SJSA1 (cell line): ENCODE results near the gene CA9. TPM values are rescaled to one million over a fixed set of nuclear protein-coding genes. Genes with fewer than 3 reads are reported as not detected.
"Not testable (repeated sequence)": the region's sequence is repeated elsewhere in the genome, so short reads cannot be mapped to it uniquely, and the experiment has no call there.

Experiments used
- DNase-seq, 2 experiments: peaks; one replicate each; pipeline ENCODE4 v3.0.0-alpha.2; 2015 to 2020; ENCODE audit warnings: low spot score in 2 of 2, low read depth in 1 of 2
- H3K27ac ChIP-seq: fragments of 250-450 bp; sonication (Bioruptor Pico); 2 replicates; pipeline ENCODE4 v1.5.1; 2020; ENCODE audit warnings: mild to moderate bottlenecking, moderate library complexity
- H3K27me3 ChIP-seq: fragments of 250-450 bp; sonication (Bioruptor Pico); replicated peaks from 2 replicates; pipeline ENCODE4 v1.5.1; 2020; ENCODE audit warnings: mild to moderate bottlenecking, moderate library complexity
- H3K36me3 ChIP-seq: fragments of 250-450 bp; sonication (Bioruptor Pico); 2 replicates; pipeline ENCODE4 v1.5.1; 2020; ENCODE audit warnings: mild to moderate bottlenecking
- H3K4me1 ChIP-seq: fragments of 250-450 bp; sonication (Bioruptor Pico); replicated peaks from 2 replicates; pipeline ENCODE4 v1.6.1; 2021; ENCODE audit warnings: mild to moderate bottlenecking
- H3K4me3 ChIP-seq: fragments of 250-450 bp; sonication (Bioruptor Pico); 2 replicates; pipeline ENCODE4 v1.5.1; 2020; ENCODE audit warnings: mild to moderate bottlenecking
- H3K9me3 ChIP-seq: fragments of 250-450 bp; sonication (Bioruptor Pico); replicated peaks from 2 replicates; pipeline ENCODE4 v1.5.1; 2020; ENCODE audit warnings: mild to moderate bottlenecking
- total RNA-seq: library from RNA; depleted of rRNA; stranded (reverse); fragments of >200 nt; shearing (Covaris generic); gene quantifications from 2 replicates; pipeline ENCODE4 v1.2.3, GENCODE V29; 2014; rRNA removed

CA9 gene
- total RNA-seq, result not detected in 2 replicates

DNA sequence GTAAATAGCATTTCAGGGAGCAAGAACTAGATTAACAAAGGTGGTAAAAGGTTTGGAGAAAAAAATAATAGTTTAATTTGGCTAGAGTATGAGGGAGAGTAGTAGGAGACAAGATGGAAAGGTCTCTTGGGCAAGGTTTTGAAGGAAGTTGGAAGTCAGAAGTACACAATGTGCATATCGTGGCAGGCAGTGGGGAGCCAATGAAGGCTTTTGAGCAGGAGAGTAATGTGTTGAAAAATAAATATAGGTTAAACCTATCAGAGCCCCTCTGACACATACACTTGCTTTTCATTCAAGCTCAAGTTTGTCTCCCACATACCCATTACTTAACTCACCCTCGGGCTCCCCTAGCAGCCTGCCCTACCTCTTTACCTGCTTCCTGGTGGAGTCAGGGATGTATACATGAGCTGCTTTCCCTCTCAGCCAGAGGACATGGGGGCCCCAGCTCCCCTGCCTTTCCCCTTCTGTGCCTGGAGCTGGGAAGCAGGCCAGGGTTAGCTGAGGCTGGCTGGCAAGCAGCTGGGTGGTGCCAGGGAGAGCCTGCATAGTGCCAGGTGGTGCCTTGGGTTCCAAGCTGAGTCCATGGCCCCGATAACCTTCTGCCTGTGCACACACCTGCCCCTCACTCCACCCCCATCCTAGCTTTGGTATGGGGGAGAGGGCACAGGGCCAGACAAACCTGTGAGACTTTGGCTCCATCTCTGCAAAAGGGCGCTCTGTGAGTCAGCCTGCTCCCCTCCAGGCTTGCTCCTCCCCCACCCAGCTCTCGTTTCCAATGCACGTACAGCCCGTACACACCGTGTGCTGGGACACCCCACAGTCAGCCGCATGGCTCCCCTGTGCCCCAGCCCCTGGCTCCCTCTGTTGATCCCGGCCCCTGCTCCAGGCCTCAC, at the start of gene CA9:
Gene CA9, plus strand, starts transcription at position 797 of the 893 bp plus-strand sequence. Its CDS starts 32 bp downstream, at position 829.
- H3K36me3 ChIP-seq, result no peaks in the 10 kb centered on the region
- no peaks in the 10 kb centered on the region for H3K27me3 ChIP-seq
- H3K9me3 ChIP-seq, result no peaks in the 10 kb centered on the region
- no peak within 1 kb of the TSS for H3K27ac ChIP-seq
- H3K4me1 ChIP-seq, result no peaks in the 10 kb centered on the region
- no peak for DNase-seq
- H3K4me3 ChIP-seq, result no peak within 1 kb of the TSS

DNA sequence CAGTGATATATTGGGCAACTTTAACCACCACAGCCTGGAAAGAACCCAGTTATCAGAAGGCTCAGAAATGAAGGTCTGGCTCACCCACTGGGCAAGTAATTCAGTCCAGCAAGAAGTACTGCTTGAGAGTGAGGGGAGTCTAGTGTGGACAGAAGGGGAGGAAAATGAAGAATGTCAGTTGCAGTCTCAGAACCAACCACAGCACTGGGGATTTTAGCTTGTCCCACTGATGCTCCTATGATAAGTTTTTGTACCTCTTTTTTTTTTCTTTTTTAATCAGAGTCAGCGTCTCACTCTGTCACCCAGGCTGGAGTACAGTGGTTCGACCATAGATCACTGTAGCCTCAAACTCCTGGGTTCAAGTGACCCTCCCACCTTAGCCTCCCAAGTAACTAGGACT, 46.2 kb upstream of the CA9 start:
- H3K4me3 ChIP-seq, result no peak overlapping the region
- no peak for DNase-seq

DNA sequence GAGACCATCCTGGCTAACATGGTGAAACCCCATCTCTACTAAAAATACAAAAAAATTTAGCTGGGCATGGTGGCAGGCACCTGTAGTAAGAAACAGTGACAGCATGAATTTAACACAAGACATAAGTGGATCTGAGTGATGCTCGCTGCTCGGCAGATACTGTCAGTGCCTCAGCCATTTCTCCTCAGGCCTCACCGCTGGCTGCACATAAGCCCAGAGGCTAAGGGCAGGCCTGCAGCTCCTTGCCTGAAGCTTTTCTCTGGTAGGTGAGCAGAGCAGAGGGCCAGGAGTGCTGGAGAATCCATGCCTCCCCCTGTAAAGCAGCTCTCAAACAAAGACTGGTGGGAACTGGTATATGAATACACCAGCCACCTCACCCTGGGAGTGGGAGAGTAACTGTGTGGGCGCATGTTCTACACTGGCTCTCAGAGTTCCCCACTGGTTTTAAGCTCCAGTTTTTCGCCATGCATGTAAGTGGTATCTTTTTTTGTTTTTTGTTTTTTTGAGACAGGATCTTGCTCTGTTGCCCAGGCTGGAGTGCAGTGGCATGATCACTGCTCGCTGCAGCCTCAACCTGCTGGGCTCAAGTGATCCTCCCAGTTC, 45.2 kb upstream of the CA9 start:
- no peaks in the 10 kb centered on the region for H3K4me1 ChIP-seq
- no peaks in the 10 kb centered on the region for H3K27me3 ChIP-seq
- DNase-seq, result no peak
- H3K9me3 ChIP-seq, result no peaks in the 10 kb centered on the region
- no peaks in the 10 kb centered on the region for H3K36me3 ChIP-seq
- H3K27ac ChIP-seq, result no peak overlapping the region
- no peak overlapping the region for H3K4me3 ChIP-seq

More for the DNA sequence above, 46.2 kb upstream of the CA9 start:
- Histone ChIP-seq H3K36me3 (no peaks in the 10 kb centered on the region), H3K9me3 (no peaks in the 10 kb centered on the region), H3K4me1 (no peaks in the 10 kb centered on the region), H3K27me3 (no peaks in the 10 kb centered on the region), H3K27ac (no peak overlapping the region)

DNA sequence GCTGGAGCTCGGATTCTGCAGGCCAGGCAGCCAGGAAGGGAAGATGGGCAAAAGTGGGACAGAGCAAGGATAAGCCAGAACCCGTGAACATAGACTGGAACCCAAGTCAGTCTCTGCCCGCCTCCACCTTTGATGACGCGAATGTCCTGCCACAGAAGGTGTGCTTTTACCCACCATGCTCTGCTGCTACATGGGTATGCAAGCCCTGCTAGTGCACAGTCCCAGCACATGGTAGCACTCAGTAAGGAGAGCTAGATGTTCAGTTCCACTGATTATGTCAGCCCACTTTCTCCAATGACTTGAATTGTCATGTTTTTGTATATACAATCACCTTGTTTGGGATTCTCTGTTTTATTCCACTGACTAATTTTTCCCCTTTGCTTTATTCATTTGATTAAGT, 44.1 kb upstream of the CA9 start:
- H3K9me3 ChIP-seq, result no peaks in the 10 kb centered on the region
- H3K27me3 ChIP-seq, result no peaks in the 10 kb centered on the region
- H3K4me3 ChIP-seq, result no peak overlapping the region
- H3K36me3 ChIP-seq, result no peaks in the 10 kb centered on the region
- no peak overlapping the region for H3K27ac ChIP-seq
- DNase-seq, result no peak
- no peaks in the 10 kb centered on the region for H3K4me1 ChIP-seq

DNA sequence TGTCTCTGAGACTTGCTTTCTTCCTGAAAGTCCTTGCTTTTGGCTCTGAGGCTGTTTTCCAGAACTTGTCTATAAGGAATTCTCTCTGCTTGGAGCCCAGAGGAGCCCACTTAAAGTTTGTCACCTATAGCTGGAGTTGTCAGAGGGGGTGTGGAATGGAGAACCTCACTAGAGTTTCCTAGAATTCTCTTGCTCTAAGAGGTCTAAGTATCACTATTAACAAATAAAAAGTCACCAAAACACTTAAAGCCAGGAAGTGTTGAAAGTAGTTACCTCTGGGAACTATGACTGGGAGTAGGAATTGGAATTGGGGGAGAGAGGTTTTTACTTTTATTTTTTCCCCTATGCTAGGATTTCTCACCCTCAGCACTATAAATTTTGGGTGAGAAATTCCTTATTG, 38.0 kb upstream of the CA9 start:
- no peaks in the 10 kb centered on the region for H3K9me3 ChIP-seq

DNA sequence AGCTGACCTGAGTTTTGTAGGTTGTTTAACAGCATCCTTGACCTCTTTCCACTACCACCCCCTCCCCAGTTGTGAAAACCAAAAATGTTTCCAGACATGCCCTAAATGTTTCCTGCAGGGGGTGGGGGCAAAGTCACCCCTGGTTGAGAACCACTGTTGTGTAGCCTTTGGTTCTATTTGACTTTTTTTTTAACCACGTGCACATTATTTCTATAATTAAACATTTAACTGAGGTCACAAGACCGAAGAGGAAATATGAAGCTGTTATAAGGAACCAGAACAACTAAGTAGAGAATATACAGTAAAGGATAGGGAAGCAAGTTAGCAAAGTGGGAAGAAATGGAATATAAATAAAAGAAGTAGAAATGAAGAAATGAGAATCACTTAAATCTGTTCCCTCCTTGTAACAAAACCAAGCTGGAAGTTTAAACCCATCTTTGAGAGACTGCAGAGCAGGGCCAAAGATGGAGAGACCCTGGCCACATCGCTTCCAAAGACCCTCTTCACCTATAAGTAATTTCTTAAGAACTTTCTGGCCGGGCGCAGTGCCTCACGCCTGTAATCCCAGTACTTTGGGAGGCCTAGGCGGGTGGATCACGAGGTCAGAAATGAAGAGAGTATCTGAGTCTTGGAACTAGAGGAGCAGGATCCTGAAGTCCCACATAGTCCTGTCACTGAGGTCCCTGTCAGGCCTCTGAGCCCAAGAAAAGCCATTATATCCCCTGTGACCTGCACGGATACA, 37.4 kb upstream of the CA9 start:
- H3K4me3 ChIP-seq, result no peak overlapping the region
- H3K9me3 ChIP-seq, result no peaks in the 10 kb centered on the region
- no peaks in the 10 kb centered on the region for H3K27me3 ChIP-seq
- no peak for DNase-seq
- H3K4me1 ChIP-seq, result no peaks in the 10 kb centered on the region
- no peak overlapping the region for H3K27ac ChIP-seq
- H3K36me3 ChIP-seq, result no peaks in the 10 kb centered on the region

More for the DNA sequence above, 38.0 kb upstream of the CA9 start:
- Histone ChIP-seq H3K27ac (no peak overlapping the region), H3K36me3 (no peaks in the 10 kb centered on the region), H3K27me3 (no peaks in the 10 kb centered on the region), H3K4me3 (no peak overlapping the region), H3K4me1 (no peaks in the 10 kb centered on the region)
- no peak for DNase-seq

DNA sequence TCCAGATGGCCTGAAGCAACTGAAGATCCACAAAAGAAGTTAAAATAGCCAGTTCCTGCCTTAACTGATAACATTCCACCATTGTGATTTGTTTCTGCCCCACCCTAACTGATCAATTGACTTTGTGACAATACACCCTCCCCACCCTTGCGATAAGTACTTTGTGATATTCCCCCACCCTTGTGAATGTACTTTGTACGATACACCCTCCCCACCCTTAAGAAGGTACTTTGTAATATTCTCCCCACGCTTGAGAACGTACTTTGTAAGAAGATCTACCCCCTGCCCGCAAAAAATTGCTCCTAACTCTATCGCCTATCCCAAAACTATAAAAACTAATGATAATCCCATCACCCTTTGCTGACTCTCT, 36.9 kb upstream of the CA9 start:
- H3K4me3 ChIP-seq, H3K9me3 ChIP-seq, H3K4me1 ChIP-seq, H3K36me3 ChIP-seq, H3K27ac ChIP-seq, H3K27me3 ChIP-seq, DNase-seq: not testable (repeated sequence)

DNA sequence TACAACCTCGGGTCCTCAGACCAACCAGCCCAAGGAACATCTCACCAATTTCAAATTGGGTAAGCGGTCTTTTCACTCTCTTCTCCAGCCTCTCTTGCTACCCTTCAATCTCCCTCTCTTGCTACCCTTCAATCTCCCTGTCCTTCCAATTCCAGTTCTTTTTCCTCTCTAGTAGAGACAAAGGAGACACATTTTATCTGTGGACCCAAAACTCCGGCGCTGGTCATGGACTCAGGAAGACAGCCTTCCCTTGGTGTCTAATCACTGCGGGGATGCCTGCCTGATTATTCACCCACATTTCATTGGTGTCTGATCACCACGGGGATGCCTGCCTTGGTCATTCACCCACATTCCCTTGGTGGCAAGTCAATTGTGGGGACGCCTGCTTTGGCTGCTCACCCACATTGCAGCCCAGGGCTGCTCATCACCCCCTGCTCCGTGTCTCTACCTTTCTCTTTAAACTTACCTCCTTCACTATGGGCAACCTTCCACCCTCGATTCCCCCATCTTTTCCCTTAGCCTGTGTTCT, 36.2 kb upstream of the CA9 start:
- H3K4me3 ChIP-seq, DNase-seq, H3K27ac ChIP-seq, H3K4me1 ChIP-seq, H3K27me3 ChIP-seq, H3K9me3 ChIP-seq, H3K36me3 ChIP-seq: not testable (repeated sequence)

DNA sequence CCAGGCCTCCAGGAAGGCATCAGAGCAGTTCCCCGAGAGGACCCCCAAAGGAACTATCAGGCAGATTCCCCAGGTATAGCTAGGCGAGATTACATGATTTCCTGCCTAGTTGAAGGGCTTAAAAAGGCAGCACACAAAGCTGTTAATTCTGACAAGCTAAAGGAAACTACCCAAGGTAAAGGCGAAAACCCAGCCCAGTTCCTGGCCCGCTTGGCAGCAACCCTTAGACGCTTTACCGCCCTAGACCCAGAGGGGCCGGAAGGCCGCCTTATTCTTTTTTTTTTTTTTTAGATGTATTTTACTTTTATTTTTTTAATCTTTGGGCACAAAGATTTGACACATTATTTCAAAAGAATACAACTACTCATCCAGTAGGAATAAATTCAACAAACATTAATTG, 35.0 kb upstream of the CA9 start:
- H3K36me3 ChIP-seq, H3K4me1 ChIP-seq, DNase-seq, H3K4me3 ChIP-seq, H3K27ac ChIP-seq, H3K9me3 ChIP-seq, H3K27me3 ChIP-seq: not testable (repeated sequence)

DNA sequence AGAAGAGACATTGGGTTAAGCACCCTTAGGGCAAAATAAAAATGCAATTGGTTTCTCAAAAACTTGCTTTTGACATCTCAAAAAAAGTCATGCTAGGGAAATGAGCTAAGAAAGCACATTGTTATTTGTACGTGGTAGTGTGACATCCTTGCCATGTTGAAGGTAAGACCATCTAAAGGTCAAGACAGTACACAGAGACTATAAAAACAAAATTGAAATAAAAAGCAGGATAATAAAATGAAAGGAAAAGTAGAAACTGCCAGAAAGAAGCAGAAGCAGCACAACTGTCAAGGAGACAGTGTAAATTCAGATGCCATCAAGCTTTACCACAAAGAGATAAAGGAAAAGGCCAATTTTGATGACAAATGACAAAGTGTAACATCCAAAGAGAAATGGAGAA, 34.5 kb upstream of the CA9 start:
- not testable (repeated sequence) for DNase-seq, H3K4me3 ChIP-seq, H3K4me1 ChIP-seq, H3K27ac ChIP-seq, H3K27me3 ChIP-seq, H3K9me3 ChIP-seq, H3K36me3 ChIP-seq

DNA sequence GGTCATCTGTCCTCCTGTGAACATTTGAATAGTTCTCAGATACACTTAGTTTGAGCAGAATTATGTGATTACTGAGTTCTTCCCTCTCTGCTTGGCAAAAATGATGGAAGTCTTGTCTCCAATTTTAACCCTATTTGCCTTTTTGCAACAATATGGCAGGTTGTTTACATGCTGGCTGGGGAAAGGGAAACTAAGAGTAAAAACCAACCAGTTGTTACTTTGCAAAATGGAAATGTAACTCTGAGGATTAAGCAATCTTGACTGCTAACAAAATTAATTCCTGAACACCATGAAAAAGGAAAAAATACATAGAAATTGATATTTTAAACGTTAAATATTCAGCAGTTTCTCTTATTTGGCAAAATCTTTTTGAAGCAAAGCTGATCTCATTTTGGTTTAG, 34.1 kb upstream of the CA9 start:
- DNase-seq, result no peak
- Histone ChIP-seq H3K9me3 (no peaks in the 10 kb centered on the region), H3K4me3 (no peak overlapping the region), H3K36me3 (no peaks in the 10 kb centered on the region), H3K27ac (no peak overlapping the region), H3K27me3 (no peaks in the 10 kb centered on the region), H3K4me1 (no peaks in the 10 kb centered on the region)

DNA sequence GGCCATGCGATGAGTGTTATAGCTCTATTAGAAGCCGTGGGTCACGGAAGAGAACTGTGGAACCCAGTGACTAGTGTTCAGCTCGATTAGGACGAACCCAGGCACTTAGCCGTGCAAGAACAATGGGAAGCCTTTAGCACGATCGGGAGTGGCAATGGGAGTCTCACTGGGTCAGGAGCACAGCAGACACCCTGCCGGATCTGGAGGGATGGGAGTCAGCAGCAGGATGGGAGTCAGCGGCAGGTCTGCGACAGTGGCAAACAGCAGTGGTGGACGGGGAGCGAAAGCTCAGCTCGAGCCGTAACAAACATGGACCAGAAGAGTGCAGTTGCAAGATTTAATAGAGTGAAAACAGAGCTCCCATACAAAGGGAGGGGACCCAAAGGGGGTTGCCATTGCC, 33.3 kb upstream of the CA9 start:
- not testable (repeated sequence) for H3K4me1 ChIP-seq, H3K9me3 ChIP-seq, DNase-seq, H3K27ac ChIP-seq, H3K36me3 ChIP-seq, H3K4me3 ChIP-seq, H3K27me3 ChIP-seq

DNA sequence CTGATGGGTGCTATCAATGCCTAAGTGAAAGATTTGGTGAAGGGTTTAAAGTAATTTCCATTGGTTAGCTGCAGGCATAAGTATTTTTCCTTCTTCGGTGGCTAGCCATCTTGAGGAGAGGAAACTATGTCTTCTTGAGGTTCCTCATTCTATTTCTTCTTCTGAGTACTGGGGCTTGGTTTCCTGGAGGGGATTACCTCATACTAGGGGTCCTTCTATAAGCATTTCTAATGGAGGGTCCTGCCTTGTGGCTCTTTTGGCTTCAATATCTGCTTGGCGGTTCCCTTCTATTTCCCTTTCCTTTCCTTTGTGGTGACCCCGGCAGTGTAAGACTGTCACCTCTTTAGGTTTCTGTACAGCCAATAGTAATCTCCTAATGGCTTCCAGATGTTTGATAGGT, 32.2 kb upstream of the CA9 start:
- H3K27ac ChIP-seq, result not testable (repeated sequence)

DNA sequence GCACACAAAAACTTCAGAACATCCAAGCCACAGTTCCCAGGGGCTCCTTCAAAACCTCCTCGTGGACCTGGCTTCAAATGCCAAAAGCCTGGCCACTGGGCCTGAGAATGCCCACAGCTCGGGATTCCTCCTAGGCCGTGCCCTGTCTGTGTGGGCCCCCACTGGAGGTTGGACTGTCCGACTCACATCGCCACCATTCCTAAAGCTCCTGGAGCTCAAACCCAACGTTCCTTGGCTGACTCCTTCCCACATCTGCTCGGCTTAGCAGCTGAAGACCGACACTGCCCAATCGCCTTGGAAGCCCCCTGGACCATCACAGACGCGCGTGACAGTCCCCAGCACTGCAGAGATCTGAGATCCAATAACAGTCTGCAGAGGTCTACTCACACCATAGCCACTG, 30.7 kb upstream of the CA9 start:
- no peaks in the 10 kb centered on the region for H3K36me3 ChIP-seq
- no peak for DNase-seq
- no peaks in the 10 kb centered on the region for H3K9me3 ChIP-seq
- H3K4me1 ChIP-seq, result peaks cover 6% of the 10 kb centered on the region; the same call in 1 of the 2 replicates
- H3K27me3 ChIP-seq, result no peaks in the 10 kb centered on the region
- H3K4me3 ChIP-seq, result no peak overlapping the region
- no peak overlapping the region for H3K27ac ChIP-seq

More for the DNA sequence above, 32.2 kb upstream of the CA9 start:
- H3K9me3 ChIP-seq, H3K36me3 ChIP-seq, H3K27me3 ChIP-seq, DNase-seq, H3K4me3 ChIP-seq, H3K4me1 ChIP-seq: not testable (repeated sequence)
